ENCODE data around the gene LIMCH1.

LIMCH1 gene

DNA sequence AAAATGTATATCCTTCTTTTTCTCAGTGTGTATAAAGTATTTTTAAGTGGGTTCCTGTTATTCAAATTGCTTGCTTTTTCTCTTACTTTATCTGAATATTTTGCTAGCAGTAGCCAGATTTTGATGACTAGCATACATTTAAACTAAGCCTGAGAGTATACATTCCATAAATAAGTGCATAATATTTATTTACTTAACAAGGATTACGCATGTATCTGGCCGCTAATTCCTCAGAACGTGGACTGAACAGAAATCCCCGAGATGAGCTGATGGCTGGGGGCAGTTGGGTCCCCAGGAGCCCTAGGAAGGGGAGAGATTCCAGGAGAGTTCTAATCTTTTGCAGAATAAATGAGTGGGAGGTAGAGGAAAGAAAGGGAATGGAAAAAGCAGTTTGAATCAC lies 119.6 kb downstream of the LIMCH1 start:
- Histone ChIP-seq H3K27ac (no peak overlapping the region), H3K4me3 (no peak overlapping the region)

DNA sequence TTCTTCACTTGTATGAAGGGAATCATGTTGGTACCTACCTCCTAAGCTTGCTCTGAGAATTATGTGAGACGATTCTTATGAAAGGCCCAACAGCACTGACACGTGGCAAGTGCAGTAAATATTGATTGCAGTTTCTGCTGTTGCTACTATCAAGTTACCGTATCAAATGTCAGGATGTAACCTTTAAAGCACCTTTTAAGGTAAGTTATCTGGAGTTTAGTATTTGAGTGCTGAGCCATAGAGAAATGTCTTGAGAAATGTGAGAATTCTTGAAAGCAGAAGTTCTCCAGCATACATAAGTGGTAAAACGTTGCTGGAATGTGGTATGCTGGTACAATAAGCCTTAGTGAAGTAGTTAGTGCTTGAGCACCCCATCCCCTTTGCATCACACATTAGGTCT lies 120.2 kb downstream of the LIMCH1 start:
- H3K27ac ChIP-seq: no peak overlapping the region
- H3K4me3 ChIP-seq: no peak overlapping the region

DNA sequence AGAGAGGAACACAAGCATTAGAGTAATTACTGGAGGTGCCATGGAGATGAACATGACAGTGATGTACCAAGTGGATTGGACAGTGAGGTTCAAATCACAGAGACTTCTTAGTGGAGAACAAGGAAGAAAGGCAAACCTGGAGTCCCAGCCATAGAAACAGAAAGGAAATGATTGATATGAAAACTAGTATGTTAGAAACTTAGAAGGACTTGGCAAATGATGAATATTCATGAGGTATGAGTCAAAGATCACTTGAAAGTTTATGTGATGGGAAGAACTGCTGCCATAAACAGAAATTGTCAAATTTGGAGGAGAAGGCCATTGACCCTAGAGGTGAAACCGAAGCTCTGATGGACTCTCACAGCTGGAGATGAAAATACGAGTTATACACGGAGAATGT lies 122.4 kb downstream of the LIMCH1 start:
- Histone ChIP-seq H3K27ac (no peak overlapping the region), H3K4me3 (no peak overlapping the region)

DNA sequence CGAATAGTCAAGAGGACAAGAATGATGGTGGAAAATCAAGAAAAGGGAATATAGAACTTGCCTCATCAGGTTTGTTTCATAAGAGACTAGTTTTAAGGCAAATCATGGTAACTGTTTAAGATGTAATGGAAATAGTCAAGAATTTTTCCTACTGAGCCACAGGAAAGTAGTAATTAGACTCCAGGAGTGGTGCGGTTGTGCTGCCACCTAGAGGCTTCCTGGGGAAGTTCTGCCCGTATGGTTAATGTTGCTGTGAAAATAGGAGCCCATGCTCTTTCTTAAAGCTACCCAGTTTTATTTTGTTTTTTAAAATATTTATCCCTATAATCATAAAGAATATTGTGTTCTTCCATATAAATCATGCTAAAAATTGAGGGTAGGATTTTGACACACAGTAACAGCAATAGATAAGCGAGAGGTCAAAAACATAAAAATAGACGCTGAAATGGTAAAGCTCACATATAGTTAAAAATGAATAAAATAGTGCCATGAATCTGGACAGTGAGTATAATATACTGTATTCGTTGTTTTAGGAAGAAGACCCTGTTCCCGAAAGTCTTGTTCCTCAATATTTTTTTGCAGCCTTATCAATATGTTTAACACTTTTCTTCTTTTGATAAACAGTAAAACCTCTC lies 123.6 kb downstream of the LIMCH1 start:
- H3K27ac ChIP-seq: no peak overlapping the region

DNA sequence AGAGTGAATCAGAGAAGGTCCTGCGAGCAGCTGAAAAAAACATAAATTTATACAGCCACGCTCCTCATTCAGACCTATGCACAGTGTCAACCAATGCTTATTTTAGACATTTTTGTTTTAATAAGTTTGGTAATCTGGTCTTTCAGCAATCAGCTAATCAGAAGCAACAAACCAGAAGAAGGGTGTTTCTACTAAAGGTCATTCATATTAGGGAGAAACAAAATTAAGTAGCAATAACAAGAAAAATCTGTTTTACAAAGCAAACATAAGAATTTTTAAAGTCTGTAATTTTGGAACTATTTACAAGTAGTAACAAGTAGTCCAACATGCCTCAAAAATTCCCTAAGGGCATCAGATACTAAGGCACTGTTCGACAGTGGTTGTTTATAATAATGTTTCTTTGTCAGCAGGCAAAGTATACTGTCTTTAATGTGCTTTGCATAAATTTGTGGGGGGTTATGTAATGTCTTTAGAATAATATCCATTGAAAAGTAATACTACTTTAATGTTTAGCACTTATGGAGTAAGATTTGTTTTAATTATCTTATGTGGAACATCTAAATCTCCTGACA lies 127.8 kb downstream of the LIMCH1 start:
- H3K4me3 ChIP-seq: no peak overlapping the region
- no peak overlapping the region for H3K27ac ChIP-seq

More for the DNA sequence above, 123.6 kb downstream of the LIMCH1 start:
- H3K4me3 ChIP-seq: no peak overlapping the region

DNA sequence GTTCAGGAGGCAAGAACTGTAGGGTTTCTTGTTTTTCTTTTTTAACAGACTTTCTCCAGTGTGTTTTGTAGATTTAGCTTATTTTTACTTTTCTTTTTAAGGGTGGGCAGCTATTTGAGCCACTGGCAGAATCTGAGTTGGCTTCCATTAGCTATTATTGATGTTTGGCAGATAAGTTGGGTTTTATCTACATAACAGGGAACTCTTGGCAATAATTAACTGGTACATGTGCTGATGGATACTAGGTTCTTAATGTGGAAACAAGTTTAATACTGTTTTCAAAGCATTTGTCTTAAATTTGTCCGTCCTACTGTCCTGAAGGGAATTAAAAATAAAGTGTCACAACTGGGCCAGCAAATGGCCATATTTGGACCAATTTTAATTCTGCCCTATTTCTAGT lies 130.1 kb downstream of the LIMCH1 start:
- H3K27ac ChIP-seq: no peak overlapping the region

DNA sequence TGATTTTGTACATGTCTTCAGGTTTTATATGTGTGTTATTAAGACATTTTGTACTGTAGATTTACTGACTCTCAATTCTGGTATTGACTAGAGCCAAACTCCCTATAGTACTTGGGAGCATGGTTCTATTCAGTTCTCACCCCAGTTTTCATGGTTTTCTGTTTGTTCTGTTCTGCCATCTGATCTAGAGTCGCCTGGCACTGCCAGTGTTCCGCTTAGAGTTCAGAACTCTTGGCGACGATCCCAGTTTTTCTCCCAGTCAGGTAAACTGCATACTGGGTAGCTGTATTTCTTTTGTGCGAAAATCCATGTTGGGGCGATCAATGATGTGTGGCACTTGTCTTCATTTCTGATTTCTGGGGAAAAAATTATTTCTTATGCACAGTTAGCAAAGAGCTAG lies 132.6 kb downstream of the LIMCH1 start:
- H3K27ac ChIP-seq: no peak overlapping the region
- H3K4me3 ChIP-seq: no peak overlapping the region

More for the DNA sequence above, 130.1 kb downstream of the LIMCH1 start:
- H3K4me3 ChIP-seq: no peak overlapping the region

DNA sequence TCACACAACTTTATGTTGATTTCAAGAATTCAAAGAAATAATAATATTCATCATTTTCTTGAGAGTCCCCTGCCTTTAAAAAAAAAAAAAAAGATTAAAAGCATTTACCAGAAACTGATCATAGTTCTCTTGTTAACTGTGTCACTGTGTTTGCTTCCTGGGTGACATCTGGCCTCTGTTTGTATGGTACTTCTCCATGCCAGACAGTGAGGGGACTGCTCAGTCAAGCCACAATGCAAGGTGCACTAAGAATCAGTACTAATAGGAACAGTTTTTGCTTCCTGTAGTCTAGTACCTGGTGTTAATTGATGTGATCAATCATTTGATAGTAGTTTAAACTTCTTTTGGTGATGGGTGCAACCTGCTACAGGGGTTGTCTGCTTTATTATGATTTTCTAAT lies 133.0 kb downstream of the LIMCH1 start:
- no peak overlapping the region for H3K27ac ChIP-seq
- H3K4me3 ChIP-seq: no peak overlapping the region

DNA sequence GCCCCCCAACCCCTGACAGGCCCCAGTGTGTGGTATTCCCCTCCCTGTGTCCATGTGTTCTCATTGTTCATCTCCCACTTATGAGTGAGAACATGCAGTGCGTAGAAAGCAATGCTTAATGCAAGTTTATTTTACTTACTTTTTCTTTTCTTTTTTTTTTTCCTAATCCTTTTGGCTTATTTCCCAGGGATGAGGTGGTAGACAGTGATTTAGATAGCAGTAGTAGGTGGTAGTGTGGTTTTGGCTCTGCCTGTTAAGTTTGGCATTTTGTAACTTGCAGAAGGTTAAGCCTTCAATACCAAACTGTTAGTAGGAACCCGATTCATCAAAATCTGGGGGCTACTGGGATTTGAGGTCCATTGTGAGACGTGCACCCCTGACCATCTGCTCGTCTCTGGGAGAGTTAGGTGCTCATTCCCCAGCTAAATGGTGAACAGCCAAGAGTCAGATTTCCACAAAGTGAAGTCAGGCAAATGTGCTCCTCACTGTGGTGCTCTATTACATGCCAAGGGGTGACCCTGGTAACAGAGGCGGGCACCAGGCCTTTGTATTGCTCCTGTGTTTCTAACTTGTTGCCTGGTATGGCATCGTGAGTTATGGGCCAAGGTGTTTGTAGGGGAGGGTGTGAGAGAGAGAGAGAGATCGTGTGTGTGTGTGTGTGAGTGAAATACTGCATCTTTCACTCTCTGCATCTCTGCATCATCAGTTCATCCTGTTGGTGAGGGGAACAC lies 140.3 kb downstream of the LIMCH1 start:
- Histone ChIP-seq H3K27ac (no peak overlapping the region), H3K4me3 (no peak overlapping the region)

DNA sequence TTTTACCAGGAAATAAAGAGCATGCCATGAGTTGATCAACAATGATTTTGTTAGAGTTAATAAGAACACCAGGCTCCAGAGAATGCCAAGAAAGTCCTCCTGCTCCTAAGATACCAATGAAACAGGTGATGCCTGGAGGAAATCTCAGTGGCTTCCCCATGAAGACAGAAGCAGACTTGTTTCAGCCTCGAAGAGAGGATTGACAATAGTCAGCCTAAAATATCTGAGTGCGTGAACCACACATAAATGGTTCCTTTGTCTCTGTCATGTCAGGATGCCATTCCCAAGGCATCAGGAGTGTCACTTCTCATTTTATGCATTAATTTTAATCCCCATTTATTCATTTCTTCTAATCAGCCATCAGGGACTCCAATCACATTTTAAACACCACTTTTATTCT lies 141.0 kb downstream of the LIMCH1 start:
- no peak overlapping the region for H3K27ac ChIP-seq

DNA sequence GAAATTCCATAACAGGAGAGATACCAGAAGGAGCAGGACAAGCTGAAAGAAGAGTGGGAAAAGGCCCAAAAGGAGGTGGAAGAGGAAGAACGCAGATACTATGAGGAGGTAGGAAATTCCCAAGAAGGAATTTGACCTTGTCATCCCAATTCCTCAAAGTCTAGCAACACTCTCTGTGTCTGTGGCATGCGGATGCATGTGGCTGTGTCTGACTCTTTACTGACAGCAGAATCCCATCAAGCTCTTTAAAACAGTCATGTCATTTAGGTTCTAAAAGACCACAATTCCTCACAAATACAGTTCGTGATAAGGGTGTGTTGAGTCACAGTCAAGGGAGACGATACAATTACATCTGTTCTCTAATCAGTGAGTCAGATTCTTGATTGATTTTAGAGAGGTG lies 142.0 kb downstream of the LIMCH1 start:
- Histone ChIP-seq H3K4me3 (no peak overlapping the region), H3K27ac (no peak overlapping the region)

More for the DNA sequence above, 141.0 kb downstream of the LIMCH1 start:
- no peak overlapping the region for H3K4me3 ChIP-seq

DNA sequence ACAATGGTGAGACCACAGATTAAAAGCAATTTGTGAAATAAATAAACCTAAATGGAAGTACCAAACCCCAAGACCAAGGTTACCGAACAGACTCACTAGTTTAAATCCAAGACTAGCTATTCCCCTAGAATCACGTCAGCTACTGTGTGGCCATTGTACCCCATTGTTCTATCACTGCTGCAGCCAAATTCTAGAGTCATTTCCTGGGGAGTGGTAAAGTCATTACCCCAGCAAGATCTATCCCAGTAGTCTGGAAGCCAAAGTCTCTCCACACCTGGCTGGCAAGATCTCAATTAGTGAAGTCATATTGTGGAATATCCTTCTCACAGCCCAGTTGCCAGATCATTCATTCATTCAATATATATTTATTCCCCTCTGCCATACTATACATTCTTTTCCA lies 143.1 kb downstream of the LIMCH1 start:
- H3K27ac ChIP-seq: no peak overlapping the region
- no peak overlapping the region for H3K4me3 ChIP-seq

DNA sequence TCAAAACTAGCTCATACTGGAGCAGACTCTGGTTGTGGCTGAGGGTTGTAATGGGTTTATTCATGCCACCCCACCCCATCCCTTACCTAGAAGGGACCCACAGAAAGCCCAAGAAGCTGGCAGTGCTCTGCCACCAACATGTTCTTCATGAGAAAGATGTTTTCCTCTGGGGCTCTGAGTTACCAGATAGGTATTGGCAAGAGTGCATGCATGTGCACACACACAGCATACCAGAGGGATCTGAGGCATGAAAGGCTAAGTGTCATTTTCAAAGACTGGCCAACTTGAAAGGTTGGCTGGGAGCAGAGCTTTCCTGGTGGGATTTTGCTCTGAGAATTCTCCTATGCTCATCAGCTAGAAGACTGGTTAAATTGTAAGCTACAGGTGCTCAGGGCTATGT lies 145.4 kb downstream of the LIMCH1 start:
- Histone ChIP-seq H3K4me3 (no peak overlapping the region), H3K27ac (no peak overlapping the region)

DNA sequence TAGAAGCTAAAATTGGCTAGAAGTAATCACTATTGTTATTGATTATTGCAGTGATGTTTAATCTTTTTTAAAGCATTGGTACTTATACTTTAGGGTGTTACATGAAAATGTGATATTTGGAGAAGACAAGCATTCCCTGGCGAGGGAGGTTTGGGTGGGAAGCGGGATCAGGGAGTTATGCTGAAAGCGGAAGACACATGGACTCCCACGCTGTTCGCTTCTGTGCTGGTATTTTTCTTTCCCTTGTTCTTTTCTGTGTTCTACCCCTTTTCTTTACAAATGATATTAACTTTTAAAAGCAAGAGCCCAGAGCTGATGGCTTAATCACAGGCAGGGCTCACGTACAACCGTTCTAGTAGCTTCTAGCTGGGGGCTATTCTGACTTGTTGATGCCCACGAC lies 148.9 kb downstream of the LIMCH1 start:
- Histone ChIP-seq H3K4me3 (no peak overlapping the region), H3K27ac (no peak overlapping the region)

DNA sequence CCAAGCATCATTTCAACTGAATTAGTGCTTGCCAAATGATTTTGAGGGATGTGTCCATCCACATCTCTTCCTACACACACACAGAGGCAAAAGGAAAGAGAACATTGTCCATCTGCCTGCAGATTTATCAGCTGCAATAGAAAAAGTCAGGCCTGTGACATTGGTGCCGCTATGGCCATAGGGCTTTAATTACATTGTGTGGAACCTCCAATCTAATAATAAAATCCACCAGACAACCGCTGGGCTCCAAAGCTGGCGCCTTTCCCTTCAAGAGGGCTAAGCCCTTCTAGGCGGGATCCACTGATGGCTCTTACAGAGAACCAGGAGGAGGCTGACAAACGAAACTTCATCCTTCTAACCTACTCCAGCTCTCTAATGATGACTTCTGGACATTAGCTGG lies 150.0 kb downstream of the LIMCH1 start:
- Histone ChIP-seq H3K27ac (no peak overlapping the region), H3K4me3 (no peak overlapping the region)

DNA sequence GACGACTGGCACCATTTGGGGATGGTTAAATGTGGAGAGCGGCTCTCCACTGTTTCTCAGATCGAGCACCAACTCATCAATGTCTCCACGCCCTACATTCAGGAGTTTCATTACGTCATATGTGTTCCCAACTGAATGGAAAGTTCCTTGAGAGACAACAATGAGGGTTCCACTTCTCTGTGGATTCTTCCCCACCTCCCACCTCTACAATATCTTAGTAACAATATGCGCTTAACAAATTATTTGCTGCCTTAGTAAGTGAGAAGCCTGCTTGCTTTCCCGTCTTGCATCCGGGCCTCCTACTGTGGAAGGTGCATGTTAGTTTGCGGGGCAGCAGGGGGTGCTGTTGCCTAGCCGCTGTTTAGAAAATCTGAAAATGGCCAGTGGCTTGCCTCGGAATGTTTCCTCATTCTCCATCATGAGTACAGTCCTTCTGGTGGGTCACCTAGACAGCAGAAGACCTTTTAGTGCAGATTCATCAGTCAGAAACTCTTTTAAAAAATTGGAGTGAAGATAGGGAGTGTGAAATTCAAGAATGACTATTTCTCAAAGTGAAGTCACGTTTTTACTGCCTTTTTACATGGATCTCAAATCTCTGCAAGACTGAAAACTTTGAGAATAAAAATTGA lies 154.9 kb downstream of the LIMCH1 start:
- Histone ChIP-seq H3K27ac (no peak overlapping the region), H3K4me3 (no peak overlapping the region)

DNA sequence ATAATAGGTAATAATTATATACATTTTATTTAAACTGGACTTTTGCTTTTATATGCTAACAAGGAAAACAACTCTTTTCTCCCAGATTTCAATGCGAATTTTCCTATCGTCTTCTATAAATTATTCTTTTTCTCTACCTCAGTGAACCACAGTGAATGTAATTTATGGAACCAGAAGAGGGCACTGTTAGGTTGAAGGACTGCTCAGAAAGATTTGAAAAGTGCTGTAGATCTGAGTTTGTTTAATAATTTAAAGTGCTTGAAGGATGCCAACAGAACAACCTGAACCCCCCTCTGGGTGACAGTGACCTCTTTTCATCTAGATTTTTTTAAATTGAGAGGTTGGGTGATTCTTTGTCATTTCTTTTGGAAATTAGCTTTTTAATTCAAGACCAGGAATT lies 155.7 kb downstream of the LIMCH1 start:
- Histone ChIP-seq H3K27ac (no peak overlapping the region), H3K4me3 (no peak overlapping the region)

DNA sequence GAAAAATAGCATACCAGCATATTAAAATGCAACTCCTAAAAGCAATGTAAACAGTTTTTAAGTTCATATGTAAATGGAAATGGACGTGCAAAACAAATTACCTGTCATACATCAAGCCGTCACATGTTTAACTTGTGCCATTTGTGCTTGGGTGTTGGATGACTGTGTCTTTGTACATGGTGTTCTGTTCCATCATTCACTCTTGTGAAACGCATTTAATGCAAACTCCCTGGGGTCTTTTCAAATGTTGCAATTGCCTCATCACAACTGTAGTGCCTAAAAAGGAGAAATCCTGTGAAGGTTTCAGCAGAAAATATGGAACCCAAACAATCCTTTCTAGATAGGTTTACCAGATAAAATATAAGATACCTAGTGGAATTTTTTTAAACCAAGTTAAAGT lies 158.2 kb downstream of the LIMCH1 start:
- no peak overlapping the region for H3K4me3 ChIP-seq
- H3K27ac ChIP-seq: no peak overlapping the region

DNA sequence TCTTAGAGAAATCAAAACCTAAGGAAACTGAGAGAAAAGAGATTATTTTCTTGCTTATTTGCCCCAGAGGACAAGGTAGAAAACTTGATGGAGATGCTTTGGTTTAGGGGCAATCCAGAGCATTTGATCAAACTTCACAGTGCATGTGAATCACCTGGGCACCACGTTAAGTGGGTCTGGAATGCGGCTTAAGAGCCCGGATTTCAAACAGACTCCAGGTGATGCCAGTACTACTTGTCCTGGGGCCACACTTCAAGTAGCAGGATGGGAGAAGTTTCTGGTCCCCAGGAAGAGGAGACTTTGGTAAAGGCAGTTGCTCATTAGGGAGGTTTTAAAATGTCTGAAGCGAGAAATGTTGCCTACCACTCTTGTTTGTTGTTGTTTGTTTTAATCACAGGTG lies 158.8 kb downstream of the LIMCH1 start:
- Histone ChIP-seq H3K27ac (no peak overlapping the region), H3K4me3 (no peak overlapping the region)

DNA sequence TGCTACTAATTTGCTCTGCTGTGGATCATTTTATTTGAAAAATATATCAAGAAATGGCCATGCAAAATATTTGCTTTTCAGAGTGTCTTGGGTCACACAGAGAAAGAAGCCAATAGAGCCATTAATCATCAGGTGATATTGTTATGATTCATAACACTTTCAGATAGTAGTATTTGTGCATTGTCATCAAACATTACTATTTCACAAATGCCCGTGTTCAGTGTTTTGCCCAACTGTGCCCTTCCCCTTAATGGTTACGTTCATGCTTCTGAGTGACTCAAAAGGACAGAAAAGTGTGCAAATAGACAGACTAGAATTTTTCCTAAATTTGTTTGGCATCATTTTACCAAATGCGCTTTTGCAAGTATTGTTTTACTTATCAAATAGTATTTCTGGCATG lies 164.0 kb downstream of the LIMCH1 start:
- Histone ChIP-seq H3K4me3 (no peak overlapping the region), H3K27ac (no peak overlapping the region)

DNA sequence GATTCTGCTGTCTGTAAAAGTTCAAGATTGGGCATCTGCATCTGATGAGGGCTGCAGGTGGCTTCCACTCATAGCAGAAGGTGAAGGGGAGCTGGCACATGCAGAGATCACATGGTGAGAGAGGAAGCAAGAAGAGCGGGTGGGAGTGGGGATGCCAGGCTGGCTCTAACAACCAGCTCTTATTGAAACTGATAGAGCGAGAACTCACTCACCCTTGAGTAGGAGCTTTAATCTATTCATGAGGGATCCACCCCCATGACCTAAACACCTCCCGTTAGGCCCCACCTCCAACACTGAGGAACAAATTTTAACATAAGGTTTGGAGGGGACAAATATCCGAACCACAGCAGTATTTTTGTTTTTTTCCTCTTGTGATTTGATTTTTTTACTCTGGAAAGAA lies 164.8 kb downstream of the LIMCH1 start:
- Histone ChIP-seq H3K27ac (no peak overlapping the region), H3K4me3 (no peak overlapping the region)
